ENCODE data around the gene OPCML. TPM values are rescaled to one million over a fixed set of nuclear protein-coding genes. Genes with fewer than 3 reads are reported as not detected.

Gene OPCML
- total and polyA plus RNA-seq, 2 of the 13 experiments (the other 11 are each of a cell fraction or from before 2014, with no cell fraction given) = not detected

DNA sequence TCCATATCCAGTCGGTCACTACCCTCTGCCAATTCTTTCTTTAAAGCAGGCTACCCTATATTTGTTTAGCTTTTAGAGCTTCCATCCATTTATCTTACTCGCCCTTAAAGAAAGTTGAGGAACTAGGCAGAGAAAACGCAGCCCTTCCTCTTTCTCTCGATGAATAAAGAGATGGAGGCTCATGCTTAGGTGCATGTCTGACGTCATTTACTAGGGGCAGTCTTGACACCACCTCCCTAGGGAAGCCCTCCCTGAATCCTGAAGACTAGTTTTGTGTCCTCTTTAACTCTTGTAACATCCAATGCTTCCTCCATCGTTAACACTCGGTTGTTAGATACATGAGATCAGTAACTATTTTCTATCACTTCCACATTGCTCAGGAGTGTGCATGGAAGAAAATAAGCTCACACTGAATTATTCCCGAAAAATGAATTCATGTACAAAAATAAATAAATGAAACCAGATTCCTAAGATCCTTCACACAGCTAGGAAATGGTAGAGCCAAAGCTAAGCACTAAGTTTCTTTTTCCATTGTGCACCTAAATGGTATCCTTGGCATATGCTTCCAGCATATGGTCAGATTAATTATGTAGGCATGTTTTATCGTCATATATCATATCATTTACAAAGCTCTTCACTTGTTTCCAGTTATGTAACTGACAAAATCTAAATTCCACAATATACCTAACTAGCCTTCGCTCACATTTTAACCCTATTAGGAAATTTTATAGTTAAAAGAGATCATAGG is 291.2 kb downstream of the OPCML start:
- no peak for FAIRE-seq
- Histone ChIP-seq H3K79me2 (ENCODE audit: insufficient read depth, low read length) (no peaks in the 10 kb centered on the region), H4K20me1 (ENCODE audit: insufficient read depth, low read length) (no peaks in the 10 kb centered on the region), H3K27ac (ENCODE audit: extremely low read length, insufficient read depth, low read length) (no peak overlapping the region), H2AFZ (ENCODE audit: low read length) (no peak overlapping the region), H3K36me3 (replicated peaks in 1 of 2; ENCODE audit: control insufficient read depth in 1 of 2, insufficient read depth in 2 of 2, low read length in 2 of 2) (no peaks in the 10 kb centered on the region), H3K4me1 (ENCODE audit: insufficient read depth, low read length) (no peaks in the 10 kb centered on the region), H3K9ac (ENCODE audit: insufficient read depth, low read depth, low read length) (no peak overlapping the region), H3K9me3 (ENCODE audit: low read length) (no peaks in the 10 kb centered on the region), H3K27me3 (ENCODE audit: control insufficient read depth in 1 of 2, insufficient read depth in 2 of 2, low read length in 2 of 2) (peaks cover 0 to 9% of the 10 kb centered on the region in 2 experiments; a peak in 2 of 5 replicates), H3K4me3 (replicated peaks in 1 of 3; ENCODE audit: insufficient read depth in 1 of 3, low read depth in 2 of 3, low read length in 3 of 3) (no peak overlapping the region), H3K4me2 (ENCODE audit: low read depth, low read length) (no peak overlapping the region)
- in situ Hi-C loops (cut with HindIII; ENCODE audit: extremely low pct_ligation_motif_present, low pct_unique_long_range_greater_than_20kb) = no loop called here
- DNase-seq (ENCODE audit: low spot score) = no peak
- no TSS peak for BruUV-seq (replicated peaks)
- POLR2A ChIA-PET = no interaction called here
- 3% methylated on average over 10 of the region's 10 CpGs for WGBS (ENCODE audit: low lambda C conversion rate)
- no peak for TF ChIP-seq ZNF501 (CRISPR knock-in tag; IDR thresholded peaks at IDR 0.05)
- TF ChIP-seq, protein P1, sequence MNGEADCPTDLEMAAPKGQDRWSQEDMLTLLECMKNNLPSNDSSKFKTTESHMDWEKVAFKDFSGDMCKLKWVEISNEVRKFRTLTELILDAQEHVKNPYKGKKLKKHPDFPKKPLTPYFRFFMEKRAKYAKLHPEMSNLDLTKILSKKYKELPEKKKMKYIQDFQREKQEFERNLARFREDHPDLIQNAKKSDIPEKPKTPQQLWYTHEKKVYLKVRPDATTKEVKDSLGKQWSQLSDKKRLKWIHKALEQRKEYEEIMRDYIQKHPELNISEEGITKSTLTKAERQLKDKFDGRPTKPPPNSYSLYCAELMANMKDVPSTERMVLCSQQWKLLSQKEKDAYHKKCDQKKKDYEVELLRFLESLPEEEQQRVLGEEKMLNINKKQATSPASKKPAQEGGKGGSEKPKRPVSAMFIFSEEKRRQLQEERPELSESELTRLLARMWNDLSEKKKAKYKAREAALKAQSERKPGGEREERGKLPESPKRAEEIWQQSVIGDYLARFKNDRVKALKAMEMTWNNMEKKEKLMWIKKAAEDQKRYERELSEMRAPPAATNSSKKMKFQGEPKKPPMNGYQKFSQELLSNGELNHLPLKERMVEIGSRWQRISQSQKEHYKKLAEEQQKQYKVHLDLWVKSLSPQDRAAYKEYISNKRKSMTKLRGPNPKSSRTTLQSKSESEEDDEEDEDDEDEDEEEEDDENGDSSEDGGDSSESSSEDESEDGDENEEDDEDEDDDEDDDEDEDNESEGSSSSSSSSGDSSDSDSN (CRISPR knock-in tag; IDR thresholded peaks at IDR 0.05) = no peak
- peak; percentile 82 for TF ChIP-seq CREB1 (IDR thresholded peaks at IDR 0.05)
- no peak for TF ChIP-seq CREB1 (CRISPR knock-in tag; IDR thresholded peaks at IDR 0.05)
- TF ChIP-seq ZBTB8A (CRISPR knock-in tag; IDR thresholded peaks at IDR 0.05; ENCODE audit: borderline replicate concordance, low read depth) = no peak
- TF ChIP-seq ZNF75D (CRISPR knock-in tag; IDR thresholded peaks at IDR 0.05; ENCODE audit: borderline replicate concordance) = no peak
- TF ChIP-seq, protein P2, sequence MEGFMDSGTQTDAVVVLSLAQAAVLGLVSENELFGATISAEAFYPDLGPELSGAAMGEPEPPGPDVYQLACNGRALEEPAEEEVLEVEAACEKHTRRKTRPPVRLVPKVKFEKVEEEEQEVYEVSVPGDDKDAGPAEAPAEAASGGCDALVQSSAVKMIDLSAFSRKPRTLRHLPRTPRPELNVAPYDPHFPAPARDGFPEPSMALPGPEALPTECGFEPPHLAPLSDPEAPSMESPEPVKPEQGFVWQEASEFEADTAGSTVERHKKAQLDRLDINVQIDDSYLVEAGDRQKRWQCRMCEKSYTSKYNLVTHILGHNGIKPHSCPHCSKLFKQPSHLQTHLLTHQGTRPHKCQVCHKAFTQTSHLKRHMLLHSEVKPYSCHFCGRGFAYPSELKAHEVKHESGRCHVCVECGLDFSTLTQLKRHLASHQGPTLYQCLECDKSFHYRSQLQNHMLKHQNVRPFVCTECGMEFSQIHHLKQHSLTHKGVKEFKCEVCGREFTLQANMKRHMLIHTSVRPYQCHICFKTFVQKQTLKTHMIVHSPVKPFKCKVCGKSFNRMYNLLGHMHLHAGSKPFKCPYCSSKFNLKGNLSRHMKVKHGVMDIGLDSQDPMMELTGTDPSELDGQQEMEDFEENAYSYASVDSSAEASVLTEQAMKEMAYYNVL (CRISPR knock-in tag; IDR thresholded peaks at IDR 0.05; ENCODE audit: borderline replicate concordance) = no peak
- TF ChIP-seq ATF7 (IDR thresholded peaks at IDR 0.05) = peak; percentile 83
- no peak for TF ChIP-seq ATF7 (CRISPR knock-in tag; IDR thresholded peaks at IDR 0.05)
- ATAC-seq = no peak
- intact Hi-C loops (cut with micrococcal nuclease; ENCODE audit: unreplicated experiment) = no loop called here
- CTCF ChIA-PET (ENCODE audit: low intra/inter-chr PET ratio, low total read pairs) = no interaction called here

Measured in HepG2 (cell line).